ENCODE measurements around the gene SDK2. TPM values are rescaled to one million over a fixed set of nuclear protein-coding genes. Genes with fewer than 3 reads are reported as not detected.
A peak's percentile ranks its signal among the peaks of the same experiment; 100 is the strongest.

SDK2 gene
- total and polyA plus RNA-seq, 9 of the 15 experiments (the other 6 are each of a cell fraction or from before 2014, with no cell fraction given) = 0.04 TPM; not detected in 8

- ChIA-PET POLR2A (interaction anchor here (1.1 kb wide), 1 partner anchor 40 kb away, joined by 3 read pairs; no protein-coding TSS in a partner anchor), CTCF (ENCODE audit: low intra/inter-chr PET ratio) (interaction anchor here (0.6 kb wide), 1 partner anchor 42 kb away, joined by 4 read pairs; no protein-coding TSS in a partner anchor)
- intact Hi-C loops (cut with micrococcal nuclease) = loop anchor here (2.0 kb wide), 1 partner anchor 64 kb away; no protein-coding TSS in a partner anchor
- in situ Hi-C loops (cut with MboI) = no loop called here
- Histone ChIP-seq H3K4me1 (replicated peaks in 1 of 2; ENCODE audit: control insufficient read depth in 2 of 2, insufficient read depth in 2 of 2, low read length in 2 of 2) (peaks cover 44 to 47% of the 10 kb centered on the region in 2 experiments), H3K4me3 (no peak overlapping the region), H3K9ac (ENCODE audit: insufficient read depth in 1 of 2, low read depth in 2 of 2, low read length in 2 of 2) (peak overlapping the region; percentile 63 to 86; a peak in 3 of 4 replicates), H3K27ac (ENCODE audit: extremely low read depth, low read depth, low read length) (peak overlapping the region; percentile 81), H3K27me3 (ENCODE audit: control insufficient read depth in 2 of 2, insufficient read depth in 2 of 2, low read length in 2 of 2) (no peaks in the 10 kb centered on the region), H3K79me2 (ENCODE audit: control insufficient read depth, insufficient read depth, low read length) (peaks cover 82% of the 10 kb centered on the region), H3K36me3 (ENCODE audit: control insufficient read depth, insufficient read depth, low read length) (peaks cover 13% of the 10 kb centered on the region; the same call in 2 of the 3 replicates), H3K4me2 (ENCODE audit: insufficient read depth, low read length) (peak overlapping the region; percentile 83), H4K20me1 (replicated peaks; ENCODE audit: control insufficient read depth, insufficient read depth, low read length) (no peaks in the 10 kb centered on the region), H3K9me1 (ENCODE audit: control insufficient read depth, insufficient read depth, low read length) (peaks cover 3% of the 10 kb centered on the region), H3K9me3 (replicated peaks; ENCODE audit: control insufficient read depth, insufficient read depth, low read depth, low read length) (no peaks in the 10 kb centered on the region), H2AFZ (ENCODE audit: low read depth, low read length) (peak overlapping the region; percentile 91)
- no TSS peak for BruUV-seq (replicated peaks)
- DNase-seq (ENCODE audit: extremely low read depth in 1 of 4, low spot score in 3 of 4) (peak in 2 of 4 experiments; percentile 30 to 55), FAIRE-seq (peak; percentile 58), ATAC-seq (peak; percentile 3)
- 2% methylated on average over 6 of the region's 8 CpGs for WGBS (ENCODE audit: insufficient coverage, low coverage, missing lambda C conversion rate)
- TF ChIP-seq UBTF (IDR thresholded peaks at IDR 0.05; ENCODE audit: borderline replicate concordance in 1 of 2, low read depth in 2 of 2, low read length in 2 of 2) = 0 out of 4 replicates have a peak, but pooled peaks of 1 of the 2 experiments have one; percentile 6
- TF ChIP-seq NR1H2 (CRISPR knock-in tag; IDR thresholded peaks at IDR 0.05) = no peak
- TF ChIP-seq FIP1L1 (IDR thresholded peaks at IDR 0.05; ENCODE audit: low read depth, low read length, poor library complexity, severe bottlenecking) = no peak
- no peak for TF ChIP-seq ELF1 (tag; IDR thresholded peaks at IDR 0.05)
- TF ChIP-seq PRMT5 (CRISPR knock-in tag; IDR thresholded peaks at IDR 0.05) = no peak
- no peak for TF ChIP-seq ZNF12 (CRISPR knock-in tag; IDR thresholded peaks at IDR 0.05)
- TF ChIP-seq MAFG (tag; conservative IDR thresholded peaks at IDR 0.05) = no peak
- peak; percentile 56; the same call in 1 of the 2 replicates for TF ChIP-seq SOX6 (IDR thresholded peaks at IDR 0.05)
- TF ChIP-seq BHLHE40 (IDR thresholded peaks at IDR 0.05; ENCODE audit: low read length) = peak; percentile 85
- TF ChIP-seq CHD4 (IDR thresholded peaks at IDR 0.05; ENCODE audit: insufficient read depth, insufficient replicate concordance, low read depth, low read length, poor library complexity, severe bottlenecking) = no peak
- TF ChIP-seq KLF10 (CRISPR knock-in tag; IDR thresholded peaks at IDR 0.05) = no peak
- TF ChIP-seq ZNF507 (tag; conservative IDR thresholded peaks at IDR 0.05) = no peak
- no peak for TF ChIP-seq HNRNPK (IDR thresholded peaks at IDR 0.05; ENCODE audit: low read depth, low read length, poor library complexity, severe bottlenecking)
- TF ChIP-seq PHB (CRISPR knock-in tag; IDR thresholded peaks at IDR 0.05) = no peak
- no peak for TF ChIP-seq SAFB (IDR thresholded peaks at IDR 0.05; ENCODE audit: borderline replicate concordance, low read depth, low read length)
- no peak for TF ChIP-seq ARID2 (IDR thresholded peaks at IDR 0.05)
- TF ChIP-seq JUND (IDR thresholded peaks at IDR 0.05; ENCODE audit: borderline replicate concordance, low read depth, low read length) = no peak
- no peak for TF ChIP-seq JUND (tag; IDR thresholded peaks at IDR 0.05; ENCODE audit: borderline replicate concordance, low read depth, low read length)
- TF ChIP-seq CBFA2T3 (IDR thresholded peaks at IDR 0.05) = no peak
- TF ChIP-seq PML (IDR thresholded peaks at IDR 0.05; ENCODE audit: low read length) = no peak
- peak; percentile 3; the same call in 1 of the 2 replicates for TF ChIP-seq VEZF1 (CRISPR knock-in tag; IDR thresholded peaks at IDR 0.05)
- no peak for TF ChIP-seq CREM (IDR thresholded peaks at IDR 0.05; ENCODE audit: low read depth)
Measured at GRCh38 chr17:73304438-73304837, 339.8 kb downstream of the SDK2 start.

Measured in K562 (cell line).